HG03521 (cell line): ENCODE measurements around the gene FLAD1.
"Not testable (repeated sequence)": the region's sequence is repeated elsewhere in the genome, so short reads cannot be mapped to it uniquely, and the experiment has no call there.

ENCODE experiments used
- ATAC-seq: cut with Tn5 transposase; IDR thresholded peaks from one replicate; pipeline ENCODE4 v1.9.1; 2021; ENCODE audit warnings: mild to moderate bottlenecking, moderate library complexity; ENCODE audit not compliant: unreplicated experiment

FLAD1 gene

DNA sequence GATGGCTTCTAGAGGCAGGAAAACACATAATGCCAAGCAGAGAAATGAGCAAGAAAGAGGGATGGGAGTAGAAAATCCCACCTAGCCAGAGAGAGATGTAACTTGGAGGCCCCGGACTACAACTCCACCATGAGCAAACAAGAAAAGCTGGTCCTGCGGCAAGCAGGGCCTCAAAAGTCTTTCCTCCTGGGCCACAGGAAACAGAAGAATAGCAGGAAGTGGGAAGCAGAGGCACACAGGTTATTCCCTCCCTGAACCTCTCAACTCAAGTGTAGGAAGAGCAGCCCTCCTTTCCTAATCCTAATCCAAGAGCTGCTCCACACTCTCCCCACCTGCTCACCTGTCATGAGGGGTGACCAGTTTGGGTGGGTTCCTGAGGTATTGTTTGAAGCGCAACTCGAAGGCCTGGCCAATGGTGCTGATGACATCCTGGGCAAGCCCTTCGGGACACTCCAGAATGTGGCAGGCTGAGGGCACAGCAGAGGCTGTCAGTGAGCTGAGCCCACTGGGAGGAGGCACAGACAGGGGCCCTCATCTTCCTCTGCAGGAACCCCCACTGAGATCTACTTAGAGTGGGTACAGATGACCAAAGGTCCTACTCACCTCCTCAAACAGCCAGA is 15.7 kb upstream of the FLAD1 start:
- ATAC-seq: no peak

DNA sequence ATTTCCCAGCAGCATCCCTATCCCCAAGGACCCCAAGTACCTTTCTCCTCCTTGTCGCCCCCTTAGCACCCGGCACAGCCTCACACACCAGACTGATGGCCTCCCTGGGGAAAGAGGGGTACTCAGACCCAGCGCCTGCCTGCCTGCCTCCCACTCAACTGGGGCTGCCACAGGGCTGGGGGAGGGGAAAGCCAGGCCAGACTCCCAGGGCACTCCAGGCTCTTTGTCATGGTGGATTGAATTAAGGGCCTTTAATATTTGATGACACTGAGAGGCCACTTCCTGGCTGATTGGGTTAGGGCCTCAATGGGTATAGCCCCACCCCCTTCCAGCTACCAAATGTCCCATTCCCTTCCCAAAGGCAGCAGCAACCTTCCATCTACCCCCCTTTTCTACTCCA is 14.4 kb upstream of the FLAD1 start:
- no peak for ATAC-seq

DNA sequence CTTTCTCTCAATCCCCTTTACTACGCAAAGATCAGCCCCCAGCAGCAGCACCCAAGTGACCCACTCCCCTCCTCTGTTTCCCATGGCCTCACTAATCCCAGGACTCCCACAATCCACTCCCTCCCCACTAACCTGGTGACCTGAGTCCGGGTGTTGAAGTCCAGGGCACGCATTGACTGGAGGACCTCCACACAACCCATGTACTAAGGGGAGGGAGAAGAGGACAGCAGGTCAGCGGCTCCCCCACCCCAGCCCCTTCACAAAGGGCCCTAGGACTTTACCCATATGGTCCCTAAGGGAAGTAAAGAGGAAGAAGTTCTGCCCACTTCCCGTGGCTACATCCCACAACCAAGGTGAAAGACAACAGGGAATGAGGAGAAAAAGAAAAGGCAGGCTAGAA is 13.9 kb upstream of the FLAD1 start:
- no peak for ATAC-seq

DNA sequence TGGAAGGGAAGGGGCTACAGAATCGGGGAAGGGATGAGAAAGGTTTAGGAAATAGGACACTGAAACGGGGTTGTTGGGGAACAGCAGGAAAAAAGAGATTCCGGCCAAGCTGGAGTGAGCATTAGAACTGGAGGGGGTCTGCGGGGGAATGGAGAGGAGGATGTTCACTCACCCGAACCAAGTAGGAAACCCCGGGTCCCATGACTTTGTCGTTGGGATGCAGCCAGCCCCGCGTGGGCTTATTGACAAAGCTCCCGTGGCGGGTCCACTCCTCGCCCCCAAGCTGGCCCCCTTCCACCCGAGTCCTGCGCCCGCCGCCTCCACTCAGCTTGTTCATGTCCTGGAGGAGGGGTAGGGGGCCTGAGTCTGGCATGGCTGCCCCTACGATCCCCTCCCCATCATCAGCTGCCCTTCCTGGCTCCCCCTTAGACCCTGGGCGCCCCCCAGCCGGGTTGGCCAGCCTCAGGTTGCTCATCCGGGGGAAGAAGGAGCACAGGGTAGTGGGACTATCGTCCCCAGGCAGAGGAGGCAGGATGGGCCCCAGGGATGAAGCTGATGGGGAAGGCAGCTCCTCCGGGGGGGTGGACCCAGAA is 13.2 kb upstream of the FLAD1 start:
- ATAC-seq: no peak

DNA sequence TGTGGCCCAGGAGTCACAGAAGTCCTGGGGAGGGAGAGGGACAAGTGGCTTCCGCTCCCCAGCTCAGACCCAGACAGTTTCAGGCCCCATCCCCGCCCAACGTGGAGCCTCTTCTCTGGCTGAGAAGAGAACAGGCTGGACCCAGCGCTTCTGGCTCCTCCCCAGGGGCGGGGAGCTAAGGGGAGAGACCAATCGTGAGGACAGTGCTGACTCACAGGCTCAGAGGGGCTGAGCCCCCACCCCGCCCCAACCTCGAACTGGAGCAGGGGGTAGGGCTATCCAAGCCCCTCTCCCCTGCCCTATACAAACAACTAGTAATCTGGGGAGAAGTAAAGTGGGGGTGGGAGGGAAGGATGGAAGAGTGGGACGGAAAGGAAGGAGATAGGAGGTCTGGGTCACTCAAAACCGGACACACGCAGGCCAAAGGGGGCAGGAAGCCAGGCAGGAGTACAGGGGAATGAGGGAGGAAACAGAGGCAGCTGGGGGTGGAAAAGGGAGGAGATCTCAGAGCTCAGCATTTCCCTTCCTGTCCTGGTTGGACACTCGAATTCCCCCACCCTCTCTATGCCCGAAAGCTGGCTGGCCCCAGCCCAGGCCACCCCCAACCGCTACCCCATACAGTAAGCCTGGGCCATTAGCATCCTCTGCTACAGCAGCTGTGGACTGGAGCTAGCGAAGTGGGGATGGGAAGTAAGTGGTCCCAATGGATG is 12.4 kb upstream of the FLAD1 start, which contains the start of gene SHC1:
Gene SHC1 (minus strand): TSS at position 117 of the 710 bp plus-strand sequence. CDS start 221 bp downstream, outside the sequence.
- no peak for ATAC-seq

DNA sequence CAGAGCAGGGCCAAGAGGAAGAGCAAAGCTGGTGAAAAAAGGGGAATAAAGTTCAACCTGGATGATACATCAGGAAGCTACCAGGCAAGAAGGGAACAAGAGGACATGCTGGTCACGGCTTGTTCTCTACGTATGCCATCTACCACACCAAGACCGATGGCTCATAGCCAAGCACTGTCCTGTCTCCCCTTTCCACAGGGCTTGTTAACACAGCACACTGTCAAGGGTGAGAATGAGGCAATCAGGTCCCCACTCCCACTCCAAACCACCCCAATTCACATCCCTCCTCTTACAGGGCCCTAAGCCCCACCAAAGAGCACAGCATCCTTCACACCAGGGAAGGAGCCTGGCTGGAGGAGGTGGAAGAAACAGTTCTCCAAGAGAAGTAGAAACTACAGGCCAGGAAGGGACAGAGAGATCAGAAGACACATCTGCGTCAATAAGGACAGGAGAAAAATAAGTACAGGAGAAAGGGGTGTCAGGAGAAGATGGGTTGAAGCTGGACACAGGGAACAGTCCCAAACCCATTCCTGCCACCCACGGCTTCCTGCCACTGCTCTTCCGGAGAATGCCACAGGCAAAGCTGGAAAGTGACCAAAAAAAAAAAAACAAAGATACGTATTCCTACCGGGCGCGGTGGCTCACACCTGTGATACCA is 11.7 kb upstream of the FLAD1 start:
- no peak for ATAC-seq

DNA sequence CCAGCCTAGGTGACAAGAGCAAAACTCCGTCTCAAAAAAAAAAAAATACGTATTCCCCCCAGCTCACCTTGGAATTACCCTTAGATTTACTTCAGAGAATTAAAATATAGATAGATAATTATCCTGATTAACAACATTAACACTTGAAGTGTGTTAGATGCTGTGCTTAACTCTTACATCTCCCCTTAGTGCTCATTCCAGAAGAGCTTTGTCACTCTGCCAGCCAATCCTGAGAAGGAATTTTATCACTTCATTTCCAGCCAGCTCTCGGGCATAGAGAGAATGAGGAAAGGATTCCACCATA is 11.0 kb upstream of the FLAD1 start:
- ATAC-seq: no peak

DNA sequence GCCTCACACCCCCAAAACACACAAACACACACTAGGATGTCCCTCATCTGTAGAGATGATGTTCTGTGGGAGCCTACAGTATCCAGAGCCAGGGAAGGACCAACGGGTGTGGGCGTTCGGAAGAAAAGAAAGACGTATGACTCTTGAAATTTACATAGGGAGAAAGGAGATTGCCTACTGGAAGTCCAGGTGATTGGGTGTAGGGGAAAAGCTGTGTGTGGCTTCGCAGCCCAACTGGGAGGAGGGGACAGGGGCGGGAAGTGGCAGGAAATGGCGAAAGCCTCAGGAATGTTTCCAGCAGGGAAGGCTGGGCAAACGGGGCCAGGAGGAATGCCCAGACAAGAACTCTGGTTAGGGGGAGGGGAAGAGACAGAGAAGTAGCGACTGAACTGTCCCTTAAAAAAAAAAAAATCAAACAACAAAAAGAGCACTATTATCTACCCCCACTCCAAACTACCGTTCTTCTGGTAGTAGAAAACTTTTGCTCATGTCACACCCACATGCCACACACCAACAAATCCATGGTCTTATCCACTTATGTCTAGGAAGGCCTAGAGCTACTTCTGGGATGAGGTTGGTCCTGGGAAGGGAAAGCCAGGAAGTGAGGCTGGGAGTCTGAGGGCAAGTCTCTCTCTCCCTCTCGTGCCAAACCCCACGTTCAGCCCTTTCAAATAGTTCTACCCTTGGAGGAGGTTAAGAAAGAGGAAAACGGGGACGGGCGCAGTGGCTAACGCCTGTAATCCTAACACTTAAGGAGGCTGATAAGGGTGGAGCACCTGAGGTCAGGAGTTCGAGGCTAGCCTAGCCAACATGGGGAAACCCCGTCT is 10.4 kb upstream of the FLAD1 start:
- no peak for ATAC-seq

DNA sequence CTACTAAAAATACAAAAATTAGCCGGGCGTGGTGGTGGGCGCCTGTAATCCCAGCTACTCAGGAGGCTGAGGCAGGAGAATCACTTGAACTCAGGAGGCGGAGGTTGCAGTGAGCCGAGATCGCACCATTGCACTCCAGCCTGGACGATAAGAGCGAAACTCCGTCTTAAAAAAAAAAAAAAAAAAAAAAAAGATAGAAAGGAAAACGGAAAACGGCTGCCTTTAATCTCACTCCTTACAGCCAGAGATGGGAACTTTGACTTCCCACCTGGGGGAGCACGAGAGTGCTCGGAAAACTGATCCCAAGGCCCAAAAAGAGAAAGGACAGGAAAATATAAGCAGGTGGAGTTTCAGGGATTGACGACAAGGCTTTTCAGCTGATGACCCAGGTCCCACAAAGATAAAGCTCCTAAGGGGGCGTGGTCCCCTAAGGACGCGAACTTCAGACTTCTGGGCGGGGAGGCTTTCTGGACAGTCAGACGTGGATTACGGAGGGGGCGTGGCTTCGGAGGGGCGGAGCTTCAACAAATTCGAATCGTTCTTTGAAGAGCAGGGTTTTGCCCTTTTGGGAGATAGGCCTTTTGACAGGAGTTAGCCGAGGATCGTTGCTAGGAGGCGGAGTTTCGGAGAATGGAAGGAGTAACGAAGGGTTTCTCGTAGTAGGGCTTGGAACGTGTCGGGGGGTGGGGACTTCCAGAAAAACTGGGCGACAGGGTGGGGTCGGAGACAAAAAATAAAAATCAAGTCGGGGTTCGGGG is 9.6 kb upstream of the FLAD1 start:
- peak; percentile 23 for ATAC-seq

DNA sequence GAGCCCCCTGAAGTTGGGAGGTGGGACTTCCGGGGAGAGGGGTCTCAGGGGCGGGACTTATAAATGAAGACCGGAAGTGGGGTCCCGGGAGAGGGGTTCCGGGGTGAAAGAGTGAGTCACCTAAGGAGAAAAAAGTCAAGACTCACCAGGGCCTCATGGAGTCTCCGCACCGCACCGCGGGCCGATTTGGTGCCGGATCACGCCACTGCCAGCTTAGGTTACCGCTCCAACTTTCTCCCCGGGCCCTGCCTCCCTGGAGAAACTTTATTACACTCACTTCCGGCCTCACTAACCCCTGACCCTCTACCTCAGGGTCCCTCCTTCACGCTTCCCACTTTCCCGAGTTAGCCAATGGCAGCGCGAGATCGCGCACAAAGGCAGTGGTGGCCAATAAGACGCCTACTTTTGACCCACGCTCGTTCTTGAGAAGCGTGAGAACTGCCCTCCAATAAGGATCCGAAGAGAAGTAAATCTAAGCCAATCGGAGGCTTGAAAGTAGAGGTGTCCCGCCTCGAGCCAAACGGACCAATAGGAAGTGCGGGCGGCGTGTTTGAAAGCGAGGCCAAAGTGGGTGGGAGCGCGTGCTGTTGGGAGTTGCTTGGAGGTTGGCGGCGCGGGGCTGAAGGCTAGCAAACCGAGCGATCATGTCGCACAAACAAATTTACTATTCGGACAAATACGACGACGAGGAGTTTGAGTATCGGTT is 8.9 kb upstream of the FLAD1 start, which contains the start of gene CKS1B:
Gene CKS1B (plus strand): TSS at position 580 of the 706 bp plus-strand sequence. CDS start 65 bp downstream, at position 645.
- peak; percentile 79 for ATAC-seq

DNA sequence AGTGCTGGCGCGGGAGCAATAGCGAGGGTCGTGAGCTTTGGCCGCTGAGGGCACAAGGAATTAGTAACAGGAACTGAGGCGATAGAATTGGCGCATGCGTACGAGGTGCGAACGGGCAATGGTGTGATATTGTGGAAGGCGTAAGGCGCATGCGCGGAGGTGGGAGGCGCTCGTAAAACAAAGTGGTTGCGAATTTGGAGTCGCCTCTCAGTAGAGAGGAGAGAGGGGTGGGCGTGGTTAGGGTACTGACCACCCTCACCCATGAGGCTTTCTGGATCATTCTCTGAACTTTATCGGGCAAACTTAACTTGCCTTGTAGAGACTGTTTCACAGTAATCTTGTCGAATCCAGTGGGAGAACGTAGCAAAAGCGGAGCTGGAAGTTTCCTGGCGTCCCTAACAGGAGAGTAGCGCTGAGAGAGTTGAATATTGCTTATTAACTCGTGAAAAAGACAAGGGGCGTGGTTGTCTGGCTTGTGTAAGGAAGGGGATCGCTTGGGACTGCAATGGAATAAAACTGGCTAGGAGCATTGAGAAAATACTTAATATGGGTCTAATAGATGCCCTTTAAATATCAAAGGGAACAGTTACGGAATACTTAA is 8.2 kb upstream of the FLAD1 start:
- peak; percentile 36 for ATAC-seq

DNA sequence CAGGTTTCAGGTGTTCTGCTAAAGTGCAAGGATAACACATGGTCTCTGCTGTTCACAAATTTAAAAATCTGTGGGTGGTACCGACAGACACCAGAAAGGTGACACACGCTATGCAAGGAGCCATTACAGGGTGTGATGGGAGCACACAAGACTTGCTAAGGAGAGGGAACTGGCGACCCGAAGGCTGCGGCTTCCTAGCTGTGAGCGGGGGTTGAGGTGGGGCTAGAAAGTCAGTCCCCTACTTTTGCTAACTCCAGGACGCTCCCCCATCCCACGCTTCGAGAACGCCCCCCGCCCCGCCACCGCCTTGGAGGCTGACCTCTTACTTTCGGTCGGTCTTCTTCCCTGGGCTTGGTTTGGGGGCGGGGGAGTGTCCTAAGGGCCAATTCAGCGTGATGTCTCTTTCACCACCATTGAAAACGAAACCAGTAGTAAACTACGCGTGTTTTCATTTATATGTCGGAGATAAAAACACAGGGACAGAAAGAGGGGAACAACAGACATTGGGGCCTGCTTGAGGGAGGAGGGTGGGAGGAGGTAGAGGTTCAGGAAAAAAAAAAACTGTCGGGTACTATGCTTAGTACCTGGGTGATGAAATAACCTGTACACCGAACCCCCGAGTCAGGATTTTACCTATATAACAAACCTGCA is 7.6 kb upstream of the FLAD1 start:
- ATAC-seq: no peak

DNA sequence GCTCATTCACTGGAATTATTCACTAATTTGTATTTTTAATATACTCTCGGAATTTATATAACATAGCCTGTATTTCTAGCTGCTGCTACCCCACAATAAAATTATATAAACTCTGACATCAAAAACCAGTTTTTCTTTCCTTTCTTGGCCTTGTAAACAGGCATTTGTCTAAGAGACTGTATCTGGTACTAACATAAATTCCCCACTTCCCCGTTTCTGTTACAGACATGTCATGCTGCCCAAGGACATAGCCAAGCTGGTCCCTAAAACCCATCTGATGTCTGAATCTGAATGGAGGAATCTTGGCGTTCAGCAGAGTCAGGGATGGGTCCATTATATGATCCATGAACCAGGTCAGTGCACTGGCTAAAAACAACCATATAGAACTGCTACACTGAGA is 5.4 kb upstream of the FLAD1 start:
- ATAC-seq: not testable (repeated sequence)

DNA sequence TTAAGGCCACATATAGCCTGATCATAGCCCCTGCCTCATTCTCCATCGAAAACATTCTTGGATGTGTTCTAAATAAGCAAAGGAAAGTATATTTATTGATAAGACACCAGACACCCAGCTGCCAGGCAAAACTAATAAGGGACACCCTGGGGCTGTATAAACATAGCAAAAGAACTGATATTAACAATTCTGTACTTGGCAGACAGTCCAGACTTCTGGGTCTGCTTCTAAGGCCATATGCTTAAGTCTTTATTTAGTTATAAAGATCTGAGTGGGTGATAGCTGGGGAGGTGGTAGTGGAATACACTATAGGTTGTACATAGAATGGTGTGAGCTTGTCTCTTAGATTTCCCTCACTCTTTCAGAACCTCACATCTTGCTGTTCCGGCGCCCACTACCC is 4.8 kb upstream of the FLAD1 start:
- ATAC-seq: no peak

DNA sequence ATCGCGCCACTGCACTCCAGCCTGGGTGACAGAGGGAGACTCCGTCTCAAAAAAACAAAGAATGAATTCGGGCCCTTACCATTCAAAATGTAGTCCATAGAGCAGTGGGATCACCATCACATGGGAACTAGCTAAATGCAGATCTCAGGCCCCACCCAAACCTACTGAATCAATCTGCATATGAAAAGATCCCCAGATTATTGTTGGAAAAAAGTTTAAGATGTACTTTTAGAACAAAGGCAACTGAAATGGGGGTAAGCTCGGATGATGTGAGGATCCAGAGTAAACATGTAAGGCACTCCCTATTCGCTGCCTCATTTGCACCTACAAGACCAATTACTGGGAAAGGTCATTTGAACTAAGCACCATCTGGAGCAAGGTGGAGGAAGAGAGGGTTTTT is 803 bp upstream of the FLAD1 start:
- ATAC-seq: no peak

DNA sequence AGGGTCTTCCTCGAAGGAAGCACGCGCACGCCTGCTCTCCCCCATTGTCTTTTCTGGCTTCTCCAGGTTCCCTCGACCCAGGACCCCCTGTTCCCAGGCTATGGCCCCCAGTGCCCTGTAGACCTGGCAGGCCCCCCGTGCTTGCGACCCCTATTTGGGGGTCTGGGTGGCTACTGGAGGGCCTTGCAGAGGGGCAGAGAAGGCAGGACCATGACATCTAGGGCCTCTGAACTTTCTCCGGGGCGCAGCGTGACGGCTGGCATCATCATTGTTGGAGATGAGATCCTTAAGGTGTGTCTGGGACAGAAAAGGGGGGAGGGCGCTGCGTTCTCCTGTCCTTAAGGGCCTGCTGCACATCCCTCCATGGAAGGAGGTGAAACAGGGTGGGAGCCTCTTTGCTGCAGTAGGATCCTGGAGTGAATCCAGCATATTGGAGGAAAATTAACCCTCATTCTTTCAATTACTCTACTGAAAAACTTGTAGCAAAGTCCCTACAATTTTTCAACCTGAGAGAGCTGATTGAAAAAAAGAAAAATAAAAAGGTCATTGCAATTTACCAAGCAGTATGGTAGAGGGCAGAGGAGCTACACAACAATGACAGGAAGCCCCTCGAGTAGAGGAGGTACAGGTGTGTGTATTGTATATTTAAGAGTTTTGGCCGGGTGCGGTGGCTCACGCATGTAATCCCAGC is 777 bp downstream of the FLAD1 start:
- ATAC-seq: no peak

DNA sequence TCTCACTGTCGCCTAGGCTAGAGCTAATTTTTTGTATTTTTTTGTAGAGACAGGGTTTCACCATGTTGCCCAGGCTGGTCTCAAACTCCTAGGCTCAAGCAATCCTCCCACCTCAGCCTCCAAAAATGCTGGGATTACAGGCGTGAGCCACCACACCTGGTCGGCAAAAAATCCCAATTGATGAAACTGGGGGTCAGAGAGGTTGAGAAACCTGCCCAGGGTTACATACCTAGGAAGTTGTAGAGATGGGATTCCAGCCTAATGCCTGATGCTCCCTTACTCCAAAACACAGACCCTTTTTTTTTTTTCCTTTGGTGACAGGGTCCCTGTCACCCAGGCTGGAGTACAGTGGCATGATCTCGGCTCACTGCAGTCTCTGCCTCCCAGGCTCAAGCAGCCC is 3.6 kb downstream of the FLAD1 start:
- ATAC-seq: not testable (repeated sequence)

DNA sequence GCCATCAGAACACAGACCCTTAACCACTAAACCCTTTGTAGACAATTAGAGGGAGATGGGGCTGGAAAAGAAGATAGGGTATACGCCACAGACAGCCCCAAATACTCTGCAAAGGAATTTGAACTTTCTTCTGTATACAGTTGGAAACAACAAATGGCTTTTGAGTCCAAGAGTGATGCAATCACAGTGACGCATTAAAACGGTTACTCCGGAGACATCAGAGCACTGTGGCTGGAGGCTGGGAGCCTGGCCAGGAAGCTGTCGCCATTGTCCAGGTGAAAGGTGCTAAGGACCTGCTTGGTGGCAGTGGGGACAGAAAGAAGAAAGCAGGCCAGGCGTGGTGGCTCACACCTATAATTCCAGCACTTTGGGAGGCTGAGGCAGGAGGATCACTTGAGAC is 4.2 kb downstream of the FLAD1 start:
- ATAC-seq: no peak
